HEK293 (cell line): Measurements from ENCODE around the gene BFAR.
A peak's percentile ranks its signal among the peaks of the same experiment; 100 is the strongest.

Experiments
- GLIS2 ChIP-seq: fragments of 450-650 bp; formaldehyde crosslinking; IDR thresholded peaks from 2 replicates; pipeline ENCODE4 v1.5.1; 2016; ENCODE audit warnings: missing biosample characterization, missing genetic modification characterization
- KLF1 ChIP-seq: fragments of 450-650 bp; formaldehyde crosslinking; IDR thresholded peaks from 2 replicates; pipeline ENCODE4 v1.5.1; 2016; ENCODE audit warnings: missing biosample characterization, missing genetic modification characterization
- SCRT1 ChIP-seq: fragments of 450-650 bp; formaldehyde crosslinking; IDR thresholded peaks from 2 replicates; pipeline ENCODE4 v1.5.1; 2016; ENCODE audit warnings: missing biosample characterization, missing genetic modification characterization, borderline replicate concordance
- SCRT2 ChIP-seq: fragments of 450-650 bp; formaldehyde crosslinking; IDR thresholded peaks from 2 replicates; pipeline ENCODE4 v1.5.1; 2016; ENCODE audit warnings: missing biosample characterization, missing genetic modification characterization
- ZBTB1 ChIP-seq: fragments of 450-650 bp; formaldehyde crosslinking; IDR thresholded peaks from 2 replicates; pipeline ENCODE4 v1.5.1; 2016; ENCODE audit warnings: missing biosample characterization, missing genetic modification characterization
- ZBTB21 ChIP-seq: fragments of 450-650 bp; formaldehyde crosslinking; IDR thresholded peaks from 2 replicates; pipeline ENCODE4 v1.5.1; 2017; ENCODE audit warnings: missing biosample characterization, missing genetic modification characterization
- ZEB2 ChIP-seq: fragments of 450-650 bp; formaldehyde crosslinking; IDR thresholded peaks from 2 replicates; pipeline ENCODE4 v1.5.1; 2016; ENCODE audit warnings: missing biosample characterization, missing genetic modification characterization
- ZFP37 ChIP-seq: fragments of 450-650 bp; formaldehyde crosslinking; IDR thresholded peaks from 2 replicates; pipeline ENCODE4 v1.5.1; 2016; ENCODE audit warnings: missing biosample characterization, missing genetic modification characterization
- ZNF223 ChIP-seq: fragments of 450-650 bp; formaldehyde crosslinking; IDR thresholded peaks from 2 replicates; pipeline ENCODE4 v1.5.1; 2016; ENCODE audit warnings: missing biosample characterization, missing genetic modification characterization
- ZNF239 ChIP-seq: fragments of 450-650 bp; formaldehyde crosslinking; IDR thresholded peaks from 2 replicates; pipeline ENCODE4 v1.5.1; 2016; ENCODE audit warnings: missing biosample characterization, missing genetic modification characterization
- ZNF48 ChIP-seq: fragments of 450-650 bp; formaldehyde crosslinking; IDR thresholded peaks from 2 replicates; pipeline ENCODE4 v1.5.1; 2016; ENCODE audit warnings: missing biosample characterization, missing genetic modification characterization
- ZNF521 ChIP-seq: fragments of 450-650 bp; formaldehyde crosslinking; IDR thresholded peaks from 2 replicates; pipeline ENCODE4 v1.5.1; 2017; ENCODE audit warnings: missing biosample characterization, mild to moderate bottlenecking, missing genetic modification characterization
- ZNF529 ChIP-seq: fragments of 450-650 bp; formaldehyde crosslinking; IDR thresholded peaks from 2 replicates; pipeline ENCODE4 v1.5.1; 2017; ENCODE audit warnings: missing genetic modification characterization, missing biosample characterization; ENCODE audit not compliant: insufficient replicate concordance
- ZNF624 ChIP-seq: fragments of 450-650 bp; formaldehyde crosslinking; IDR thresholded peaks from 2 replicates; pipeline ENCODE4 v1.5.1; 2017; ENCODE audit warnings: missing biosample characterization, missing genetic modification characterization
- ZNF654 ChIP-seq: fragments of 450-650 bp; formaldehyde crosslinking; IDR thresholded peaks from 2 replicates; pipeline ENCODE4 v1.5.1; 2016; ENCODE audit warnings: low read depth, missing biosample characterization, missing genetic modification characterization
- ZNF76 ChIP-seq: fragments of 450-650 bp; formaldehyde crosslinking; IDR thresholded peaks from 2 replicates; pipeline ENCODE4; 2016; ENCODE audit warnings: low read depth, missing biosample characterization, missing genetic modification characterization, borderline replicate concordance
- ZNF785 ChIP-seq: fragments of 450-650 bp; formaldehyde crosslinking; IDR thresholded peaks from 2 replicates; pipeline ENCODE4 v1.5.1; 2016; ENCODE audit warnings: missing biosample characterization, missing genetic modification characterization
- ZXDB ChIP-seq: fragments of 450-650 bp; formaldehyde crosslinking; IDR thresholded peaks from 2 replicates; pipeline ENCODE4 v1.5.1; 2016; ENCODE audit warnings: missing biosample characterization, missing genetic modification characterization
- TF ChIP-seq, protein P1 (sequence below): IDR thresholded peaks from 2 replicates; pipeline ENCODE4 v1.6.1; 2011; ENCODE audit warnings: mild to moderate bottlenecking, low read depth, low read length, borderline replicate concordance
- TF ChIP-seq, protein P2 (sequence below): fragments of 450-650 bp; formaldehyde crosslinking; conservative IDR thresholded peaks from 2 replicates; pipeline ENCODE4 v1.5.1; 2016; ENCODE audit warnings: low read depth, missing biosample characterization, missing genetic modification characterization
- TF ChIP-seq, protein P3 (sequence below): fragments of 450-650 bp; formaldehyde crosslinking; IDR thresholded peaks from 2 replicates; pipeline ENCODE4 v1.5.1; 2016; ENCODE audit warnings: missing biosample characterization, missing genetic modification characterization
- TF ChIP-seq, protein P4 (sequence below): fragments of 450-650 bp; formaldehyde crosslinking; IDR thresholded peaks from 2 replicates; pipeline ENCODE4 v1.5.1; 2017; ENCODE audit warnings: missing biosample characterization, missing genetic modification characterization
- TF ChIP-seq, protein P5 (sequence below): fragments of 450-650 bp; formaldehyde crosslinking; IDR thresholded peaks from 2 replicates; pipeline ENCODE4 v1.5.1; 2016; ENCODE audit warnings: missing biosample characterization, missing genetic modification characterization
- TF ChIP-seq, protein P6 (sequence below): fragments of 450-650 bp; formaldehyde crosslinking; IDR thresholded peaks from 2 replicates; pipeline ENCODE4 v1.5.1; 2016; ENCODE audit warnings: missing biosample characterization, missing genetic modification characterization
- TF ChIP-seq, protein P7 (sequence below): fragments of 450-650 bp; IDR thresholded peaks from 2 replicates; pipeline ENCODE4 v1.5.1; 2018; ENCODE audit warnings: missing biosample characterization, missing genetic modification characterization

BFAR gene

DNA sequence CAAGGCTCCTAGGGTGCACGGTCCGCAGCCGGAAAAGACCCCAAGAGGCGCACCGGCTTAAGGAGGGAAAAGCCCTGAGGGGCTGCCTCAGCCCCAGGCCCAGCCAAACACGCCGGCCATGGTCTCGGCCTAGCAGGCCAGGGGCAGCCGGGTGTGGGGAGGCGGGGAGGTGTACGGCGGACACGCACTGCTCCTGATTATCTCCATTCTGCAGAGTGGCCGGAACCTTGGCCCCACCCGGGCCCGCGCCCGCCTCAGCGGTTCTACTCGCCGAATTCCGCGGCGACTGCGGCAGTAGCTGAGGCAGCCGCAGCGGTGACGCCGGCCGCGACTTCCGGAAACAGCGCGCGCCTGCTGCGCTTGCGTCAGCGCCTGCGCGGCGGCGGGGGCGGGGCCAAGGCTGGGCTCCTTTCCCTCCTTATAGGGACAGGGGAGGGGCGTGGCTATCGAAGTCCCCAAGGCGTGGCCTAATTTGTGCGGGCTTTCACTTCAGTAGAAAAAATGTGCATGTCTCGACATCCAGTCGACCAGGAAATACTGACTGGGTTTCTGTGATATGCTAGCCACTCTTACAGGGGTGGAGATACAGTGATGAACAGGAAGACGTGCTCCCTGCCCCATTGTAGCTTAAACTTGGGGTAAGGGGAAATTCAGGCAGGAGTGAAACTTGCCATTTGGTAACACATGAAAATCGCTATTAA lies 2.7 kb upstream of the BFAR start, which contains the start of gene PARN (continued):
- TF ChIP-seq SCRT2 (tag by site-specific recombination) (no peak), ZNF785 (tag by site-specific recombination) (no peak), ZBTB21 (tag by site-specific recombination) (peak; percentile 65), ZBTB1 (0 out of 2 replicates have a peak, but pooled peaks have one; percentile 27), ZXDB (tag by site-specific recombination) (peak; percentile 79), ZNF529 (tag by site-specific recombination) (no peak), ZFP37 (tag by site-specific recombination) (peak; percentile 87), ZNF48 (tag by site-specific recombination) (no peak), ZNF624 (tag by site-specific recombination) (no peak), ZNF239 (tag by site-specific recombination) (no peak), KLF1 (tag by site-specific recombination) (peak; percentile 50; the same call in 1 of the 2 replicates), ZNF521 (tag by site-specific recombination) (no peak), ZNF76 (tag by site-specific recombination) (peak; percentile 52; the same call in 1 of the 2 replicates), GLIS2 (tag by site-specific recombination) (no peak; the same call in none of the 2 replicates), ZNF223 (tag by site-specific recombination) (no peak), SCRT1 (tag by site-specific recombination) (no peak), ZNF654 (tag by site-specific recombination) (no peak), ZEB2 (no peak)
- TF ChIP-seq, protein P1, sequence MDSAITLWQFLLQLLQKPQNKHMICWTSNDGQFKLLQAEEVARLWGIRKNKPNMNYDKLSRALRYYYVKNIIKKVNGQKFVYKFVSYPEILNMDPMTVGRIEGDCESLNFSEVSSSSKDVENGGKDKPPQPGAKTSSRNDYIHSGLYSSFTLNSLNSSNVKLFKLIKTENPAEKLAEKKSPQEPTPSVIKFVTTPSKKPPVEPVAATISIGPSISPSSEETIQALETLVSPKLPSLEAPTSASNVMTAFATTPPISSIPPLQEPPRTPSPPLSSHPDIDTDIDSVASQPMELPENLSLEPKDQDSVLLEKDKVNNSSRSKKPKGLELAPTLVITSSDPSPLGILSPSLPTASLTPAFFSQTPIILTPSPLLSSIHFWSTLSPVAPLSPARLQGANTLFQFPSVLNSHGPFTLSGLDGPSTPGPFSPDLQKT, result peak; percentile 37; the same call in 1 of the 2 replicates
- TF ChIP-seq, protein P2, sequence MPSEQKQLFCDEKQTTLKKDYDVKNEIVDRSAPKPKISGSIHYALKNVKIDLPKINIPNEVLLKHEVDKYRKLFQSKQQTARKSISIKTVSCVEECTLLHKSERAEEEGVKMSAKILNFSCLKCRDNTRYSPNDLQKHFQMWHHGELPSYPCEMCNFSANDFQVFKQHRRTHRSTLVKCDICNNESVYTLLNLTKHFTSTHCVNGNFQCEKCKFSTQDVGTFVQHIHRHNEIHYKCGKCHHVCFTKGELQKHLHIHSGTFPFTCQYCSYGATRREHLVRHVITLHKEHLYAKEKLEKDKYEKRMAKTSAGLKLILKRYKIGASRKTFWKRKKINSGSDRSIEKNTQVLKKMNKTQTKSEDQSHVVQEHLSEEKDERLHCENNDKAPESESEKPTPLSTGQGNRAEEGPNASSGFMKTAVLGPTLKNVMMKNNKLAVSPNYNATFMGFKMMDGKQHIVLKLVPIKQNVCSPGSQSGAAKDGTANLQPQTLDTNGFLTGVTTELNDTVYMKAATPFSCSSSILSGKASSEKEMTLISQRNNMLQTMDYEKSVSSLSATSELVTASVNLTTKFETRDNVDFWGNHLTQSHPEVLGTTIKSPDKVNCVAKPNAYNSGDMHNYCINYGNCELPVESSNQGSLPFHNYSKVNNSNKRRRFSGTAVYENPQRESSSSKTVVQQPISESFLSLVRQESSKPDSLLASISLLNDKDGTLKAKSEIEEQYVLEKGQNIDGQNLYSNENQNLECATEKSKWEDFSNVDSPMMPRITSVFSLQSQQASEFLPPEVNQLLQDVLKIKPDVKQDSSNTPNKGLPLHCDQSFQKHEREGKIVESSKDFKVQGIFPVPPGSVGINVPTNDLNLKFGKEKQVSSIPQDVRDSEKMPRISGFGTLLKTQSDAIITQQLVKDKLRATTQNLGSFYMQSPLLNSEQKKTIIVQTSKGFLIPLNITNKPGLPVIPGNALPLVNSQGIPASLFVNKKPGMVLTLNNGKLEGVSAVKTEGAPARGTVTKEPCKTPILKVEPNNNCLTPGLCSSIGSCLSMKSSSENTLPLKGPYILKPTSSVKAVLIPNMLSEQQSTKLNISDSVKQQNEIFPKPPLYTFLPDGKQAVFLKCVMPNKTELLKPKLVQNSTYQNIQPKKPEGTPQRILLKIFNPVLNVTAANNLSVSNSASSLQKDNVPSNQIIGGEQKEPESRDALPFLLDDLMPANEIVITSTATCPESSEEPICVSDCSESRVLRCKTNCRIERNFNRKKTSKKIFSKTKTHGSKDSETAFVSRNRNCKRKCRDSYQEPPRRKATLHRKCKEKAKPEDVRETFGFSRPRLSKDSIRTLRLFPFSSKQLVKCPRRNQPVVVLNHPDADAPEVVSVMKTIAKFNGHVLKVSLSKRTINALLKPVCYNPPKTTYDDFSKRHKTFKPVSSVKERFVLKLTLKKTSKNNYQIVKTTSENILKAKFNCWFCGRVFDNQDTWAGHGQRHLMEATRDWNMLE (tag by site-specific recombination), result no peak; the same call in 1 of the 2 replicates
- TF ChIP-seq, protein P3, sequence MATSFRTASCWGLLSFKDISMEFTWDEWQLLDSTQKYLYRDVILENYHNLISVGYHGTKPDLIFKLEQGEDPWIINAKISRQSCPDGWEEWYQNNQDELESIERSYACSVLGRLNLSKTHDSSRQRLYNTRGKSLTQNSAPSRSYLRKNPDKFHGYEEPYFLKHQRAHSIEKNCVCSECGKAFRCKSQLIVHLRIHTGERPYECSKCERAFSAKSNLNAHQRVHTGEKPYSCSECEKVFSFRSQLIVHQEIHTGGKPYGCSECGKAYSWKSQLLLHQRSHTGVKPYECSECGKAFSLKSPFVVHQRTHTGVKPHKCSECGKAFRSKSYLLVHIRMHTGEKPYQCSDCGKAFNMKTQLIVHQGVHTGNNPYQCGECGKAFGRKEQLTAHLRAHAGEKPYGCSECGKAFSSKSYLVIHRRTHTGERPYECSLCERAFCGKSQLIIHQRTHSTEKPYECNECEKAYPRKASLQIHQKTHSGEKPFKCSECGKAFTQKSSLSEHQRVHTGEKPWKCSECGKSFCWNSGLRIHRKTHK (tag by site-specific recombination), result no peak
- TF ChIP-seq, protein P4, sequence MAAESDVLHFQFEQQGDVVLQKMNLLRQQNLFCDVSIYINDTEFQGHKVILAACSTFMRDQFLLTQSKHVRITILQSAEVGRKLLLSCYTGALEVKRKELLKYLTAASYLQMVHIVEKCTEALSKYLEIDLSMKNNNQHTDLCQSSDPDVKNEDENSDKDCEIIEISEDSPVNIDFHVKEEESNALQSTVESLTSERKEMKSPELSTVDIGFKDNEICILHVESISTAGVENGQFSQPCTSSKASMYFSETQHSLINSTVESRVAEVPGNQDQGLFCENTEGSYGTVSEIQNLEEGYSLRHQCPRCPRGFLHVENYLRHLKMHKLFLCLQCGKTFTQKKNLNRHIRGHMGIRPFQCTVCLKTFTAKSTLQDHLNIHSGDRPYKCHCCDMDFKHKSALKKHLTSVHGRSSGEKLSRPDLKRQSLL (tag by site-specific recombination), result no peak
- TF ChIP-seq, protein P5, sequence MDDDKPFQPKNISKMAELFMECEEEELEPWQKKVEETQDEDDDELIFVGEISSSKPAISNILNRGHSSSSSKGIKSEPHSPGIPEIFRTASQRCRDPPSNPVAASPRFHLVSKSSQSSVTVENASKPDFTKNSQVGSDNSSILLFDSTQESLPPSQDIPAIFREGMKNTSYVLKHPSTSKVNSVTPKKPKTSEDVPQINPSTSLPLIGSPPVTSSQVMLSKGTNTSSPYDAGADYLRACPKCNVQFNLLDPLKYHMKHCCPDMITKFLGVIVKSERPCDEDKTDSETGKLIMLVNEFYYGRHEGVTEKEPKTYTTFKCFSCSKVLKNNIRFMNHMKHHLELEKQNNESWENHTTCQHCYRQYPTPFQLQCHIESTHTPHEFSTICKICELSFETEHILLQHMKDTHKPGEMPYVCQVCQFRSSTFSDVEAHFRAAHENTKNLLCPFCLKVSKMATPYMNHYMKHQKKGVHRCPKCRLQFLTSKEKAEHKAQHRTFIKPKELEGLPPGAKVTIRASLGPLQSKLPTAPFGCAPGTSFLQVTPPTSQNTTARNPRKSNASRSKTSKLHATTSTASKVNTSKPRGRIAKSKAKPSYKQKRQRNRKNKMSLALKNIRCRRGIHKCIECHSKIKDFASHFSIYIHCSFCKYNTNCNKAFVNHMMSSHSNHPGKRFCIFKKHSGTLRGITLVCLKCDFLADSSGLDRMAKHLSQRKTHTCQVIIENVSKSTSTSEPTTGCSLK (tag by site-specific recombination), result no peak
- TF ChIP-seq, protein P6, sequence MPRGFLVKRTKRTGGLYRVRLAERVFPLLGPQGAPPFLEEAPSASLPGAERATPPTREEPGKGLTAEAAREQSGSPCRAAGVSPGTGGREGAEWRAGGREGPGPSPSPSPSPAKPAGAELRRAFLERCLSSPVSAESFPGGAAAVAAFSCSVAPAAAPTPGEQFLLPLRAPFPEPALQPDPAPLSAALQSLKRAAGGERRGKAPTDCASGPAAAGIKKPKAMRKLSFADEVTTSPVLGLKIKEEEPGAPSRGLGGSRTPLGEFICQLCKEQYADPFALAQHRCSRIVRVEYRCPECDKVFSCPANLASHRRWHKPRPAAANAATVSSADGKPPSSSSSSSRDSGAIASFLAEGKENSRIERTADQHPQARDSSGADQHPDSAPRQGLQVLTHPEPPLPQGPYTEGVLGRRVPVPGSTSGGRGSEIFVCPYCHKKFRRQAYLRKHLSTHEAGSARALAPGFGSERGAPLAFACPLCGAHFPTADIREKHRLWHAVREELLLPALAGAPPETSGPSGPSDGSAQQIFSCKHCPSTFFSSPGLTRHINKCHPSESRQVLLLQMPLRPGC, result no peak
- TF ChIP-seq, protein P7, sequence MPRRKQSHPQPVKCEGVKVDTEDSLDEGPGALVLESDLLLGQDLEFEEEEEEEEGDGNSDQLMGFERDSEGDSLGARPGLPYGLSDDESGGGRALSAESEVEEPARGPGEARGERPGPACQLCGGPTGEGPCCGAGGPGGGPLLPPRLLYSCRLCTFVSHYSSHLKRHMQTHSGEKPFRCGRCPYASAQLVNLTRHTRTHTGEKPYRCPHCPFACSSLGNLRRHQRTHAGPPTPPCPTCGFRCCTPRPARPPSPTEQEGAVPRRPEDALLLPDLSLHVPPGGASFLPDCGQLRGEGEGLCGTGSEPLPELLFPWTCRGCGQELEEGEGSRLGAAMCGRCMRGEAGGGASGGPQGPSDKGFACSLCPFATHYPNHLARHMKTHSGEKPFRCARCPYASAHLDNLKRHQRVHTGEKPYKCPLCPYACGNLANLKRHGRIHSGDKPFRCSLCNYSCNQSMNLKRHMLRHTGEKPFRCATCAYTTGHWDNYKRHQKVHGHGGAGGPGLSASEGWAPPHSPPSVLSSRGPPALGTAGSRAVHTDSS (tag by site-specific recombination), result no peak
